ENCODE results near the gene NXNL1. TPM values are rescaled to one million over a fixed set of nuclear protein-coding genes. Genes with fewer than 3 reads are reported as not detected.

Gene NXNL1
- total RNA-seq, 1 donor from 2014 or later: not detected

- DNase-seq (ENCODE audit: low spot score) (no peak), ATAC-seq (no peak)
- intact Hi-C loops (cut with DNase I): no loop called here
Measured at GRCh38 chr19:17436094-17436873, 24.4 kb downstream of the NXNL1 start.

GRCh38 chr19:17435218-17435617, 25.5 kb downstream of the NXNL1 start:
- no peak for DNase-seq (ENCODE audit: low spot score)
- no peak for ATAC-seq
- intact Hi-C loops (cut with DNase I): no loop called here

GRCh38 chr19:17431417-17431816, 29.3 kb downstream of the NXNL1 start:
- intact Hi-C loops (cut with DNase I): no loop called here
- no peak for DNase-seq (ENCODE audit: low spot score)
- no peak for ATAC-seq

- ATAC-seq (no peak), DNase-seq (ENCODE audit: low spot score) (no peak)
- intact Hi-C loops (cut with DNase I): no loop called here
Measured at GRCh38 chr19:17429641-17430113, 31.0 kb downstream of the NXNL1 start.

- DNase-seq (ENCODE audit: low spot score) (no peak), ATAC-seq (peak; percentile 29)
- intact Hi-C loops (cut with DNase I): no loop called here
Measured at GRCh38 chr19:17424743-17425365, 35.9 kb downstream of the NXNL1 start.

- intact Hi-C loops (cut with DNase I): no loop called here
- DNase-seq (ENCODE audit: low spot score): no peak
- ATAC-seq: no peak
Measured at GRCh38 chr19:17423429-17424208, 37.1 kb downstream of the NXNL1 start.

- DNase-seq (ENCODE audit: low spot score) (no peak), ATAC-seq (no peak)
- intact Hi-C loops (cut with DNase I): no loop called here
Measured at GRCh38 chr19:17421942-17422341, 38.8 kb downstream of the NXNL1 start.

- DNase-seq (ENCODE audit: low spot score) (peak; percentile 72), ATAC-seq (peak; percentile 22)
- intact Hi-C loops (cut with DNase I): no loop called here
Measured at GRCh38 chr19:17420475-17420924, 40.2 kb downstream of the NXNL1 start.

- peak; percentile 98 for ATAC-seq
- DNase-seq (ENCODE audit: low spot score): peak; percentile 98
- intact Hi-C loops (cut with DNase I): no loop called here
Measured at GRCh38 chr19:17419621-17420474, 40.9 kb downstream of the NXNL1 start, which contains the start of gene MVB12A. Gene MVB12A, plus strand, starts transcription at chr19:17420047. Its CDS starts 89 bp downstream, at chr19:17420136.

GRCh38 chr19:17419154-17419620, 41.5 kb downstream of the NXNL1 start:
- intact Hi-C loops (cut with DNase I): no loop called here
- ATAC-seq: no peak
- DNase-seq (ENCODE audit: low spot score): no peak

- ATAC-seq (no peak), DNase-seq (ENCODE audit: low spot score) (no peak)
- intact Hi-C loops (cut with DNase I): no loop called here
Measured at GRCh38 chr19:17418710-17419109, 42.0 kb downstream of the NXNL1 start.

- DNase-seq (ENCODE audit: low spot score) (no peak), ATAC-seq (no peak)
- intact Hi-C loops (cut with DNase I): no loop called here
Measured at GRCh38 chr19:17415121-17415520, 45.6 kb downstream of the NXNL1 start.

- DNase-seq (ENCODE audit: low spot score) (no peak), ATAC-seq (no peak)
- intact Hi-C loops (cut with DNase I): no loop called here
Measured at GRCh38 chr19:17414097-17414496, 46.6 kb downstream of the NXNL1 start.

GRCh38 chr19:17411801-17412200, 48.9 kb downstream of the NXNL1 start:
- intact Hi-C loops (cut with DNase I): no loop called here
- ATAC-seq (no peak), DNase-seq (ENCODE audit: low spot score) (no peak)

- intact Hi-C loops (cut with DNase I): no loop called here
- ATAC-seq (no peak), DNase-seq (ENCODE audit: low spot score) (no peak)
Measured at GRCh38 chr19:17409990-17410389, 50.7 kb downstream of the NXNL1 start.

- ATAC-seq (no peak), DNase-seq (ENCODE audit: low spot score) (no peak)
- intact Hi-C loops (cut with DNase I): no loop called here
Measured at GRCh38 chr19:17406887-17407196, 53.9 kb downstream of the NXNL1 start.

- ATAC-seq (no peak), DNase-seq (ENCODE audit: low spot score) (no peak)
- intact Hi-C loops (cut with DNase I): no loop called here
Measured at GRCh38 chr19:17406046-17406886, 54.5 kb downstream of the NXNL1 start.

All from sciatic nerve (tissue), 2 donors.